Right renal cortex interstitium (tissue), 3 donors: ENCODE measurements around the gene BLOC1S4. TPM values are rescaled to one million over a fixed set of nuclear protein-coding genes. Genes with fewer than 3 reads are reported as not detected.

Experiments
- DNase-seq, 3 donors: peaks; one replicate each; pipeline ENCODE4 v3.0.0-alpha.2; 2013; ENCODE audit warnings: low read depth in 3 of 3, low spot score in 2 of 3
- polyA plus RNA-seq, 3 donors: library from polyadenylated mRNA; unstranded; fragments of 120-200 nt; gene quantifications; one replicate each; pipeline ENCODE4 v1.2.1, GENCODE V29; 2013; ENCODE audit not compliant: insufficient read length in 3 of 3

BLOC1S4 gene
- polyA plus RNA-seq, 3 donors = 9.4 to 11.9 (median 11.8) TPM

- DNase-seq = no peak
These were observed 17.6 kb downstream of the BLOC1S4 start for GRCh38 chr4:6733358-6734164.

GRCh38 chr4:6734165-6734786, 18.3 kb downstream of the BLOC1S4 start:
- no peak for DNase-seq

- no peak for DNase-seq
These were observed 23.9 kb downstream of the BLOC1S4 start for GRCh38 chr4:6739920-6740319.

- DNase-seq = no peak
These were observed 24.4 kb downstream of the BLOC1S4 start for GRCh38 chr4:6740347-6740746.

GRCh38 chr4:6742507-6742906, 26.5 kb downstream of the BLOC1S4 start:
- no peak for DNase-seq

GRCh38 chr4:6742989-6743388, 27.0 kb downstream of the BLOC1S4 start:
- DNase-seq = no peak

GRCh38 chr4:6746721-6747293, 30.8 kb downstream of the BLOC1S4 start:
- peak; percentile 23 to 62 (median 49) for DNase-seq

GRCh38 chr4:6747294-6748051, 31.5 kb downstream of the BLOC1S4 start:
- no peak for DNase-seq

- DNase-seq = no peak
These were observed 32.3 kb downstream of the BLOC1S4 start for GRCh38 chr4:6748286-6748685.

GRCh38 chr4:6749340-6750171, 33.6 kb downstream of the BLOC1S4 start:
- no peak for DNase-seq

- DNase-seq = no peak
These were observed 34.6 kb downstream of the BLOC1S4 start for GRCh38 chr4:6750286-6751221.

- no peak for DNase-seq
These were observed 35.9 kb downstream of the BLOC1S4 start for GRCh38 chr4:6751611-6752485.

GRCh38 chr4:6752486-6752829, 36.5 kb downstream of the BLOC1S4 start:
- no peak for DNase-seq

- no peak for DNase-seq
These were observed 37.2 kb downstream of the BLOC1S4 start for GRCh38 chr4:6753103-6753560.

GRCh38 chr4:6753891-6754290, 37.9 kb downstream of the BLOC1S4 start:
- DNase-seq = no peak

GRCh38 chr4:6754481-6755087, 38.6 kb downstream of the BLOC1S4 start:
- DNase-seq = no peak

GRCh38 chr4:6755088-6755753, 39.2 kb downstream of the BLOC1S4 start:
- DNase-seq = no peak
